GM21786 (cell line): ENCODE measurements around the gene OGA.

ENCODE experiments used
- ATAC-seq: cut with Tn5 transposase; IDR thresholded peaks from one replicate; pipeline ENCODE4 v1.9.1; 2021; ENCODE audit not compliant: unreplicated experiment

Gene OGA

GRCh38 chr10:101762736-101763135, 55.5 kb downstream of the OGA start:
- ATAC-seq = no peak

DNA sequence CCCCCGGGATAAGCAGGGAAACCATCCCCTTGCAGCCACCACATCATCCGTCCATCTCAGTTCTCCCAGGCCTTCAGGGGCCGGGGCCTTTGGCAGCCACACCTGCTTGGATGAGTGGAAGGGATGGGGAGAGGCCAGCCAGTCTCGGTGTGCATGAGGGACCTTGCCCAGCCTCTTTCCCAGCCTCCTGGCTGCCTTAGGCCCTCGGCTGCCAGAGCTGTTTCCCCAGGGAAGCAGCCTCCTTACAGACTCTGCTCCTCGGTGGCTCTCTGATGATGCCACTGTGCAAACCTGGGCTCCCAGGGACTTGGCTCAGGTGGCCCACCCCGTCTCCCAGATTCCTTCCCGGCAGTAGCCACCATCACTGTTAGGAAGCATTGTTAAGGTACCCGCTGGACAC, 57.0 kb downstream of the OGA start:
- no peak for ATAC-seq

- ATAC-seq = no peak
These were observed 57.7 kb downstream of the OGA start for GRCh38 chr10:101760510-101760909.

- ATAC-seq = no peak
These were observed 58.7 kb downstream of the OGA start for GRCh38 chr10:101759309-101760247.

- no peak for ATAC-seq
These were observed 59.4 kb downstream of the OGA start for GRCh38 chr10:101758858-101759257.

DNA sequence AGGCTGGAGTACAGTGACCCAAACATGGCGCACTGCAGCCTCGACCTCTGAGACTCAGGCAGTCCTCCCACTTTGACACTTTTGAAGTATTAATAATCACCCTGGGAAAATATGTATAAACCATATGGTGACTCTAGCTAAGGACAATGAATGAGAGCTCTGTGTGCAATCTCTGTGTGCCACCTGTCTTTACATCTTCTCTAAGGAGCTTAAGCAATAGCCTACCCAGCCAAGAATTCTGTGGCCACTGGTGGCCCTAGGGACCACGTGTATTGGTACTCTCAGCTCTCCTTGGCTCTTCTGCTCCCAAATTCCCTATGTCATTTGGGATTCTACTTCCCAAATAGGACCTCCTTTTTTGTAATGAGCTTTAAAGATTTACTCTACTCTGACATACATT, 66.0 kb downstream of the OGA start:
- no peak for ATAC-seq

DNA sequence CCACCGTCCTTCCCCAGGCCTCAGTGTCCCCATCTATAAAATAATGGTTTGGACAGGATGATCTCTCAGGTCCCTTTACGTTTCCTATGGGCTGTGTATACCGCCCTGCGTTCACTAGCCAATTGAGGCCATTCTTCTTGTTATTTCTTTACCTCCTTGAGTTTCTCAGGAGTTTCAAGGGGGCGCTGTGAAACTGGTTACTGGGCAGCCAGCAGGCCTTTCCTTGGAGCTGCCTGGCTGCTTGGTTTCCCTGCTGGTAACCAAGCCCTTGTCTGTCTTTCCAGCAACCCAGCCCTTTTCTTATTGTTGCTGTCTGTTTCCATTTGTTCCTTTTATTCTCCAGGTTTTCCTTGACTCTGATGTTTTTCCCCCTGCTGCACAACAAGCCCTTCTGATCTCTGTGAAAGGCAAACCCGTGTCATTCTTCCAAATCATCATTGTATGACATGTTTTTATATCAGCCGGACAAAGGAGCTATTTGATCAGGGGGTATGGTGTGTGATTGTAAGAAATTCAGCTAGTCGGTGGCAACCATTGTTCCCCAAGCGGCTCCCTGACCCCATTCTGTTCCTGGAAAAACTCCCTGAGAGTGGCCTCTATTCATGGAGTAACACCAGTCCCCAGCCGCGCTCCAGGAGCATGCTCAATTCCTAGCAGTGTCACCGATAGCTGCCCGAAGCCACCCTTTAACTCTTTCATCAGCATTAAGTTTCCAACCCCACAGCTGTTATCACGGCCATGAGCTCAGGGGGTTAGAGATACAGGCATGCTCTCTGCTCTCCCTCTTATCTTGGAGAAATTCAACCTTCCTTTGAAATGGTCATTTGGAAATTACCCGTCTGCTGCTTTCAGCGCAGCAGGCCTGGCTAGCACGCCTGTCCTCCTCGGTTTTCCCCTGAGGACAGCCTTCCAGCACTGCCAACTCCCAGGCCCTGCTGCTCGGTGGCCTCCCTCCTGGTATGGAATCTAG, 68.9 kb downstream of the OGA start:
- ATAC-seq = no peak

DNA sequence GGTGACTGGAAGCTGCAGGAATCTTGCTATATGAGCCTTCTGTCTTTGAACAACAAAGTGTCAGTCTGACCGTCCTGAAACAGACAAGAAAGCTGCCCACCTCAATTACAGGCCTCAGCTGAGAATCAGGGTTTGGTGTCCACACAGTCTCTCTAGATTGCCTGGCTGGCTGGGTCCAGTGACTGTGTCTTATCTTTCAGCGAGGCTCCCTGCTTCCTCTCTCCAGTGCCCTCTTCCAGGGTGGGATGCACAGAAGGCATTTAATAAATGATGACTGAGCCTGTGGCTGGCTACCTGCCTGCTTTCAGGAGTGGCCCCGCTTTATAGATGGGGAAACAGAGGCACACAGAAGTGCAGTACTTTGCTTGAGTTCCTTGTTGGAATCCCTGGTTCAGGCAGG, 69.7 kb downstream of the OGA start:
- no peak for ATAC-seq

GRCh38 chr10:101745074-101745696, 73.1 kb downstream of the OGA start:
- ATAC-seq = no peak

GRCh38 chr10:101744267-101744666, 74.0 kb downstream of the OGA start:
- ATAC-seq = no peak

- ATAC-seq = no peak
These were observed 76.3 kb downstream of the OGA start for GRCh38 chr10:101741938-101742337.

- no peak for ATAC-seq
These were observed 81.6 kb downstream of the OGA start for GRCh38 chr10:101736666-101737065.
